Measurements from ENCODE around the gene SOWAHA.
A peak's percentile ranks its signal among the peaks of the same experiment; 100 is the strongest.

The SOWAHA gene

GRCh38 chr5:132865668-132866341, 52.7 kb downstream of the SOWAHA start:
- Histone ChIP-seq H3K4me1 (ENCODE audit: control insufficient read depth, insufficient read depth, low read length) (no peaks in the 10 kb centered on the region), H3K27me3 (ENCODE audit: control insufficient read depth, insufficient read depth, low read length, poor library complexity, severe bottlenecking) (no peaks in the 10 kb centered on the region), H3K27ac (ENCODE audit: insufficient read depth, low read depth, low read length, poor library complexity, severe bottlenecking) (peak overlapping the region; percentile 86), H3K36me3 (ENCODE audit: control insufficient read depth, insufficient read depth, low read length) (no peaks in the 10 kb centered on the region), H3K4me3 (ENCODE audit: insufficient read depth, low read depth, low read length) (peak overlapping the region; percentile 88), H3K9me3 (ENCODE audit: control insufficient read depth, low read length) (no peaks in the 10 kb centered on the region)
- 50 to 51% methylated on average over 30 of the region's 30 CpGs for WGBS, 2 experiments
